GM19043 (cell line): ENCODE measurements around the gene RRAS.

ENCODE experiments used
- ATAC-seq: cut with Tn5 transposase; IDR thresholded peaks from one replicate; pipeline ENCODE4 v1.9.1; 2021; ENCODE audit warnings: low read depth; ENCODE audit not compliant: unreplicated experiment

Gene RRAS

DNA sequence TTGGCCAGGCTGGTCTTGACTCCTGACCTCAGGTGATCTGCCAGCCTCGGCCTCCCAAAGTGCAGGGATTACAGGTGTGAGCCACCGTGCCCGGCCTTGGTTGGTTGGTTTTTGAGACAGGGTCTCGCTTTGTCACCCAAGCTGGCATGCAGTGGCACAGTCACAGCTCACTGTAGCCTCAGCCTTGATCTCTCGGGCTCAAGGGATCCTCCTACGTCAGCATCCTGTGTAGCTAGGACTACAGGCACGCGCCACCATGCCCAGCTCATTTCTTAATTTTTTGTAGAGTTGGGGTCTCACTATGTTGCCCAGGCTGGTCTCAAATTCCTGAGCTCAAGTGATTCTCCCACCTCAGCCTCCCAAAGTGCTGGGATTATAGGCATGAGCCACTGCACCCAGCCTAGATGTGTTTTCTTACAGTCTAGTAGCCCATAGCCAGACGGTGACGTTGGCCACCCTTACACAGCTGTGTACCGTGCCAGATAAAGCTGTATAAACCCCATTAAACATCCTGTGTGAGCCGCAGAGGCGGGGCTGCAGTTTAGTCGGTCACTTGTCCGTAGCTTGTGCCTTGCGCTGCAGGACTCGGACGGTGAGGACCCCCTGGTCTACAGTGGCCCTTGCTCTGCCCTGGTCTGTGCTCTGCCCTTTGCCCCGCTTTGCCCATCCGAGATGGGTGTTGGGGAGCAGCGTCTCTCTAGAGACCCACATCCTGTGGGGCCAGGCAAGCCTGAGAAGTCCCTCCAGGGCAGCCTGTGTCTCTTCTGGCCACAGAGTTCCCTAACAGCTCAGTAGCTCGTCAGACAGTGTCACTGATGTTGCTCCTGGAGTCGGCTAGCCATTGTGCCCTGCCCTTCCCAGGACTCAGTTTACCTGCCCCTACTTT, 15.9 kb upstream of the RRAS start:
- no peak for ATAC-seq

DNA sequence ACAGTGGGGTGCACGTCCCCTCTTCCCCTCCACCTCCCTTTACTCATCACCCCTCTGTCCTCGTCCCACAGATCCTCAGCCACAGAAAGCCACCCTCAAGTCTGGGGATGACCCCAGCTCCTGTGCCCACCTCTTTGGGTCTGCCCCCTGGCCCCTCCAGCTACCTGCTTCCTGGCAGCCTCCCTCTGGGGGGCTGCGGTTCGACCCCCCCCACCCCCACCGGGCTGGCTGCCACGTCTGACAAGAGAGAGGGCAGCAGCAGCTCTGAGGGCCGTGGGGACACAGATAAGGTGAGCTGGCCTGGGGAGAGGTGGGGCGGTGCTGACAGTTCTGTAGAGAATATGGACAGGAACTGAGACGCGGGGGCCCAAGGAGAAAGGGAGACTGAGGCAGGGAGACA, 14.6 kb upstream of the RRAS start:
- ATAC-seq = no peak

DNA sequence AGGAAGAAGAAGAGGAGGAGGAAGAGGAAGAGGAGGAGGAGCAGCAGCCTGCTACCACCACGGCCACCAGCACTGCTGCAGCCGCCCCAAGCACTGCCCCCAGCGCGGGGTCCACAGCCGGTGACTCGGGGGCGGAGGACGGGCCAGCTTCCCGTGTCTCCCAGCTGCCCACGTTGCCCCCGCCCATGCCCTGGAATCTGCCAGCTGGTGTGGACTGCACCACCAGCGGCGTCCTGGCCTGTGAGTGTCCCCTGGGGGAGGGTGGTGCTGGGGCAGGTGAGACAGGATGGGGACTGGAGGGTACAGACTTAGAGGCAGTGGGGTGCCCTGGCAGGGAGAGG, 13.5 kb upstream of the RRAS start:
- no peak for ATAC-seq

DNA sequence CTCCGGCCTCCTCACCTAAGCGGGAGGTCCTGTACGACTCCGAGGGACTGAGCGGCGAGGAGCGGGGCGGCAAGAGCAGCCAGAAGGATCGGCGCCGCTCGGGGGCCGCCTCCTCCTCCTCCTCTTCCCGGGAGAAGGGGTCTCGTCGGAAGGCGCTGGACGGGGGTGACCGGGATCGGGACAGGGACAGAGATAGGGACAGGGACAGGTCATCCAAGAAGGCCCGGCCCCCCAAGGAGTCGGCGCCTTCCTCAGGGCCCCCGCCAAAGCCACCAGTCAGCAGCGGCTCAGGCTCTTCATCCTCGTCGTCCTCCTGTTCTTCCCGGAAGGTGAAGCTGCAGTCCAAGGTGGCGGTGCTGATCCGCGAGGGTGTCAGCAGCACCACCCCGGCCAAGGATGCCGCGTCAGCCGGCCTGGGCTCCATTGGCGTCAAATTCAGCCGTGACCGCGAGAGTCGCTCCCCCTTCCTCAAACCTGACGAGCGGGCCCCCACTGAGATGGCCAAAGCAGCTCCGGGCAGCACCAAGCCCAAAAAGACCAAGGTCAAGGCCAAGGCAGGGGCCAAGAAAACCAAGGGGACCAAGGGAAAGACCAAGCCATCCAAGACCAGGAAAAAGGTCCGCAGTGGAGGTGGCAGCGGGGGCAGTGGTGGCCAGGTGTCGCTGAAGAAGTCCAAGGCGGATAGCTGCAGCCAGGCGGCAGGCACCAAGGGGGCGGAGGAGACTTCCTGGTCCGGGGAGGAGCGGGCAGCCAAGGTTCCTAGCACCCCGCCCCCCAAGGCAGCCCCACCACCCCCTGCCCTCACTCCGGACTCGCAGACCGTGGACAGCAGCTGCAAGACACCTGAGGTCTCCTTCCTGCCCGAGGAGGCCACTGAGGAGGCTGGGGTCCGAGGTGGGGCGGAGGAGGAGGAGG, 12.9 kb upstream of the RRAS start:
- ATAC-seq = no peak

DNA sequence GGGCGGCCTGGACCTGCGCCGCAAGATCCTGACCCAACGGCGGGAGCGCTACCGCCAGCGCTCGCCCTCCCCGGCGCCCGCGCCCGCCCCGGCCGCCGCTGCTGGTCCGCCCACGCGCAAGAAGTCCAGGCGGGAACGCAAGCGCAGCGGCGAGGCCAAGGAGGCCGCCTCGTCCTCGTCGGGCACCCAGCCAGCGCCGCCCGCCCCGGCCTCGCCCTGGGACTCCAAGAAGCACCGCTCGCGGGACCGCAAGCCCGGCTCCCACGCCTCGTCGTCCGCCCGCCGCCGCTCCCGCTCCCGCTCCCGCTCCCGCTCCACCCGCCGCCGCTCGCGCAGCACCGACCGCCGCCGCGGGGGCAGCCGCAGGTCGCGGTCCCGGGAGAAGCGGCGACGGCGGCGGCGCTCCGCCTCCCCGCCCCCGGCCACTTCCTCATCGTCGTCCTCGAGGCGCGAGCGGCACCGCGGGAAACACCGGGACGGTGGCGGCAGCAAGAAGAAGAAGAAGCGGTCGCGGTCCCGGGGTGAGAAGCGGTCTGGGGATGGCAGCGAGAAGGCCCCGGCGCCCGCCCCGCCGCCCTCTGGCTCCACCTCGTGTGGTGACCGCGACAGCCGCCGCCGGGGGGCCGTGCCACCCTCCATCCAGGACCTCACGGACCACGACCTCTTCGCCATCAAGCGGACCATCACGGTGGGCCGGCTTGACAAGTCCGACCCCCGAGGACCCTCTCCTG, 12.0 kb upstream of the RRAS start:
- ATAC-seq = no peak

DNA sequence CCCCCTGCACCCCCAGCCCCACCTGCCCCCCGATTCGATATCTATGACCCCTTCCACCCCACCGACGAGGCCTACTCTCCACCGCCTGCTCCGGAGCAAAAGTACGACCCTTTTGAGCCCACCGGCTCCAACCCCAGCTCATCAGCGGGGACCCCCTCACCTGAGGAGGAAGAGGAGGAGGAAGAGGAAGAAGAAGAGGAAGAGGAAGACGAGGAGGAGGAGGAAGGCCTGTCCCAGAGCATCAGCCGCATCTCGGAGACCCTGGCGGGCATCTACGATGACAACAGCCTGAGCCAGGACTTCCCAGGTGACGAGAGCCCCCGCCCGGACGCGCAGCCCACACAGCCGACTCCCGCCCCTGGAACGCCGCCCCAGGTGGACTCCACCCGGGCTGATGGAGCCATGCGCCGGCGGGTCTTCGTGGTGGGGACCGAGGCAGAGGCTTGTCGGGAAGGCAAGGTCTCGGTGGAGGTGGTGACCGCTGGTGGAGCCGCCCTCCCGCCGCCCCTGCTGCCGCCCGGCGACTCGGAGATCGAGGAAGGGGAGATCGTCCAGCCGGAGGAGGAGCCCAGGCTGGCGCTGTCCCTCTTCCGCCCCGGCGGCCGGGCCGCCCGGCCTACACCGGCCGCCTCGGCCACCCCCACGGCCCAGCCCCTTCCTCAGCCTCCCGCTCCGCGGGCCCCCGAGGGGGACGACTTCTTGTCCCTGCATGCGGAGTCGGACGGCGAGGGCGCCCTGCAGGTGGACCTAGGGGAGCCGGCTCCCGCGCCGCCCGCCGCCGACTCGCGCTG, 11.3 kb upstream of the RRAS start:
- no peak for ATAC-seq

DNA sequence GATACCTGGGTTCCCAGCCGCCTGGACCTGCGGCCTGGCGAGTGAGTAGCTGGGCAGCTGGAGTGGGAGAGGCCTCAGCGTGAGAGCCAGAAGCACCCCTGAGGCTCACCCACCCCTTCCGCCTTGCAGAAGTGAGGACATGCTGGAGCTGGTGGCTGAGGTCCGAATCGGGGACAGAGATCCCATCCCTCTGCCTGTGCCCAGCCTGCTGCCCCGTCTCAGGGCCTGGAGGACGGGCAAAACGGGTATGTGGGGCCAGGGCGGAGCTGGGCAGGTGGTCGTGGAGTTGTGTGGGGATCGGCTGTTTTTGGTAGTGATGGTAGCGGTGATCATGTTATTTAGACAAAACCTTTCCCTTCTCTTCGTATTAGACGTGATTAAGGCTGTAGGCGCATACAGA, 6.6 kb upstream of the RRAS start:
- ATAC-seq = no peak

DNA sequence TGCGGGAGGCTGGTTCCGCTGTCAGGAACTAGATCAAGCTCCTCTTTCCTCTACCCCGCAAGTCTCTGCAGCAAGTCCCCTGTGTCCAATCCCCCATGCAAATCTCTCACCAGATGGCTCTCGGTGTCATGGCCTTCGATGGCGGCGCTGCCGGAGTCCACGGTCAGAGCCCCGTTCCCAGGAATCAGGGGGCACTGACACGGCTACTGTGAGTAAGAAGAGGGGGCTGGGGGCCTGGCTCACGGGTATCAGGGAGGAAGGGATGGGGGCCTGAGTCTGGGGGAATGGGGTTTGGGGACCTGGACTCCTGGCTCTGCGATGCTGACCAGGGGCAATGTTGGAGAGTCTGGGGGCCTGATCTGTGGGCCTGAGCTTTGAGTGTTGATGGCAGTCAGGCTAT, 6.1 kb upstream of the RRAS start:
- ATAC-seq = no peak

DNA sequence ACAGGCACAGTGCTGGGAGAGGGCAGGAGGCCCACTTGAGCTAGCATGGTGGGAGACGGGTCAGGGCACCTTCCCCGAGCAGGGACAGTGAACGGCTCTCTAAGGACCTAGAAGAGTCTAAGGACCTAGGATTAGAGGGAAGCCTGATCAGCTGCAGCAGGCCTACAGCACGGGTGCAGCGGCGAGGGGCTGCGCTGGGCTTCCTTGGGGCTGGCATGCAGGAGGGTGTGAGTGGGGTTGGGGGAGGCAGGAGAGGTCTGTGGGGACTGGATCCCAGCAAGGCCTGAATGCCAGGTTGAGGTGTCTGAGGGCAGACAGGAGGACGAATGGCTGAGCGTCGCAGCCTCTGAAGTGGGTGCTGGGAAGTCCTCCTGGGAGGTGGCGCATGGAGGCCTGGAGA, 5.6 kb upstream of the RRAS start:
- ATAC-seq = no peak

DNA sequence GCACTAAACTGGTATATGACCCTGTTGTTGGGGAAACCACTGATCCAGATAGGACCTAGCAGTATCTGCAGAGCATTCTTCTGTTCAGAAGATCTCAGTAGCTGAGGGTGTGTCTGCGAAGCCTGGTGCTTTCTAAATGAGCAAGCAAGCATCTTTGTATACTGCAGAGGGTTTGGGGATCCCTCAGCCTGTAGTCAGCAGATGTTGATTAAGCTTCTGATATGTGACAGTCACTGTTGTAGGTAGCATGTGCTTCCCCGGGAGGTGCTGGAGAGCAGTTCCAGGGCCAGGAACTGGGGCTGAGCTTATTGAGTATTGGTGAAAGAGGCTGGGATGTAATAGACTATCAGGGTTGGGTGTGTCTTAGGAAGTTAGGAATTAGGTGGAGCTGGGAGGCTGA, 3.5 kb upstream of the RRAS start:
- no peak for ATAC-seq

DNA sequence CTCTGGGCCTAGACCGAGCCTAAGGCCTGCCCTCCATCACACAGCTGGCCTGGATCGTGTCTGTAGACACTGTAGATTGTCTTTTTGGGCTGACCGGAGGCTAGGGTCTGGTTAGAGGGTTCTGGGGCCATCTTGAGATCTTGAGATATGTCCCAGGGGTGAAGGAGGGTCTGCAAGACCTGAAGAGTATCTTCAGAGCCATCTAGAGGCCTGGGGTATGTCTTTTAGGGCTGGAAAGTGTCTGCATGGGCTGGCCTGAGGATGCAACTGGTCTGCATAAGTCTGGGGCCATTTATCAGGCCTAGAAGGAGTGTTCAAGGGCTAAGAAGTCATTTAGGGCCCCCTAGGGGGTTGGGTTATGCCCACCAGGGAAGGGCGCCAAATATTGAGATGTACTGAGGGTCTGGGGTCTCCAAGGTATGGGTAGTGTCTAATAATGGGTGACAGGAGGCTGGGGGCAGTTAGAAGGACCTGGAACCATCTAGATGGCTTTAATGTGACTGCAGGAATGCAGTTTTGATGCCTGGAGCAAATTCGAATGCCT, 2.6 kb upstream of the RRAS start:
- no peak for ATAC-seq

DNA sequence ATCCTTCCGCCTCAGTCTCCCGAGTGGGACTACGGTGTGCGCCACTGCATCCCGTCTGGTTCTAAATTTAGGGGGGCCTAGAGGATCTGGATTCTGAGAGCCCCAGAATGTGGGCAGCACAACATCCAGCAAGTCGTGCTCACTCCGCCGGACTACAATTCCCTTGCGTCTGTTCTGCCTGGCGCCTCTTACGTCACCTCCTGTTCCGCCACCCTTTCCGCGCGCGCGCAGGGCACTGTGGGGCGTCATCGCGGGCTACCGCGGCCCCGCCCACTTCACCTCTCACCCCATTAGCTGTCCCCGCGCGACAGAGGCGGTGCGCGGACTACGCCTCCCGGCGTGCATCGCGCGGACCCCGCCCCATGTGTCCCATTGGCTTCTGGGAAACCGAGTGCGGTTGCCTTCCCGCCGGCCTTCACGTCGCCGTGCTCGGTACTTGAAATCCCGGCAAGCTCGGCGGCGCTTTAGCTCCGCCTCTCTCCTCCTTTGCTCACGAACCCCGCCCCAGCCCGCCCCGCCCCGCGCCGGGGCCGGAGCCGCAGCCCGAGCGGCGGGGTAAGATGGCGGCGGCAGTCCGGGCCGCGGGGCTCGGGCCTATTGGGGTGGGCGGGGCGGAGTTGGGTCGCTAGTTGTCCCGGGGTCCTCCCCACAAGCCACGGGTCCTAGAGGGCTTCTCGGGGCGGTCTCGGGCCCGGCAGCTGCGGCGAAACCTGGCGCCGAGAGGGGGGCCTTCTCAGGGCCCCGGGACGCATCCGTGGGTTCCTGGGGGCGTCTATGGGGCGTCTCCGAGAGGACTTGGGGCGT, 1.9 kb upstream of the RRAS start, which contains the start of gene SCAF1:
TSS of gene SCAF1 (plus strand) at position 522 of the 804 bp plus-strand sequence. CDS start 2,818 bp downstream, outside the sequence.
- ATAC-seq = peak; percentile 46

DNA sequence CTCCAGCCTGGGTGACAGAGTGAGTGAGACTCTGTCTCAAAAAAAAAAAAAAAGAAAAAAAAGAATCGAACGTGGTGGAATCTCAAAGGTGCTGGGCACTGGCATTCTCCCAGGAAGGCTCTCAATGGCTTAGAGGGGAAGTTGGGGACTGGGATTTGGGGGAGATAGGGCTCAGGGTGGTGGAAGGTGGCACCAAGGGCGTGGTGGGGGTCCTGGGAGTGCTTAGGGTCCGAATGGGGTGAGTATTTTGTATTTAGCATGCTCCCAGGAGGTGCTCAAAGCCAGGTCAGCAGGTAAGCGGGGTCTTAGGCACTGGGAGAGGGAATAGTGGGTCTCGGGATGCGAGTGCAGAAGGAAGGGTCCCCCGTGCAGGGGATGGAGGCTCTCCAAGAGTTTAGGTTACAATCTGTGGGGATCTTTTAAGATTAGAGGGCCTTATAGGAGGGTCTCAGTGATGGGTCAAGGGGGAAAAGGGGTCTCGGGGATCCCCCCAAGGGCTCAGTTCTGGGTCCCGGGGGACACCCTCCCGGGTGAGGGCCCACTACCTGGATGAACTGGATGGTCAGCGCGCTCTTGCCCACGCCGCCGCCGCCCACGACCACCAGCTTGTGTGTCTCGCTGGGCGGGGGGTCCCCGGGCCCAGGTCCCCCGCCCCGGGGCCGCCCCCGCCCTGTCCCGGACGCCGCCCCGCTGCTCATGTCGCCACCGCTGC, 386 bp downstream of the RRAS start:
- no peak for ATAC-seq

DNA sequence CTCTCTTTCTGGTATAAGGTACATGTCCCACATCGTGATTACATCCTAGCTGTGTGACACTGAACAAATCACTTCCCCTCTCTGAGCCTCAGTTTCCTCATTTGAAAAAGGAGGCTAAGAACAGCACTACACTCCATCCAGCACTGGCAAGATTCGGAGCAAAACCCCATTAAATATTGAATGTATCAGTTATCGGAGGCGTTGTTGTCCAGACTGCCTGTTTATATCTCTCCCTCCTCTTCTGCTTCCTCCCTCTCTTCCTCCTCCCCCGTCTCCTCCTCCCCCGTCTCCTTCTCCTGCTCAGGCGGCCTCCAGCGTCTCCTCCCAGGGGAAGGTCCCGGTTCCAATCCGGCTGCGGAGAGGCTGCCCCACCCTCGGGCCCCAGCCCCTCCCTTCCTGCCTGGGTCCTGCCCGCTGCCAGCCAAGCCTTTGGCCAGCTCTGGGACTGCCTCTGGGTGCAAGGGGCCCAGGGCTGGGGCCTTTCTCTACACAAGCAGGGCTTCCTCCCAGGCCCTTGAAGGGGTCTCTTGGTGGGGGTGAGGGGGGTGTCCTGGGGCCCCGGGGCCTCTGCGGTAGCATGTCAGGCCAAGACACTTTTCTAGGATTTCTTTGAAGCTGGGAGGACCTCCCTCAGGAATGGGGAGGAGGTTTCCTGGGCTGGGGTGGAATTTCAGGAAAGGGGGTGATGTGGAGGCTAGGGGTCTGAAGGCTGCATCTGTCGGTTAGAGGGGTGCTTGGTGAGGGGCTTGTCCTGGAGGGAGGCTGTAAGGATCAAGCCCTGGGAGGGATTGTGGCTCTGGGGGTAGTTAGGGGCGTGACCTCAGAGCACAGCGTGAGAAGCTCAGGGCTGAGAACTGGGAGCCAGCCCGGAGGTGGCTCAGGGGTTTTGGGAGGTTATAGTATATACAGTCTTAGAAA, 1.9 kb downstream of the RRAS start:
- ATAC-seq = no peak

DNA sequence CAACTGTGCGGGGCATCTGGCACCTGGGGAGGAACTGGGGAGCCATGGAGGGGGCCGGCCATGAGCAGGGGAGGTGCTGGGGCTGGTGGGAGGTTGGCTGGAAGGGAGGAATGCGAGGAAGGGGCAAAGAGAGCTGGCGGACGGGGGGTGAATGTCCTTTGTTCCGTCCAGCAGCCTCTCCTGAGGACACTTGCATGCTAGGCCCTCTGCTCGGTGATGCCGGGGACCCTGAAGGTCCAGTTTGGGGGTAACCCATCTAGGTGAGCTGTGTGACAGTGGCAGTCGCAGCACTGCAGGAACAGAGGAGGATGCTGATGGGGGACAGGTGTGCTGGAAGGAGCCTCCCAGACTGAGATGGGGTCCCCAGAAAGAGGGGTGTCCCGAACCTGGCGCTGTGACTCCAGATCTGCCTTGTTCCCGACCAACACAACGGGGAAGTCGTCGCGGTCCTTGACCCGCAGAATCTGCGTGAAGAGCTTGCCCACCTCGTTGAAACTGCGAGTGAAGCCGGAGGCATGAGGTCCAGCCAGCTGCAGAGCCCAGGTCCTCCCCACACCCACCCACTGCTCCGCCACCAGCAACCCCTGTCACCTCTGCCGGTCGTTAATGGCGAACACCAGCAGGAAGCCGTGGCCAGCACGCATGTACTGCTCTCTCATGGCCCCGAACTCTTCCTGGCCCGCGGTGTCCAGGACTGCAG, 3.6 kb downstream of the RRAS start:
- ATAC-seq = no peak

DNA sequence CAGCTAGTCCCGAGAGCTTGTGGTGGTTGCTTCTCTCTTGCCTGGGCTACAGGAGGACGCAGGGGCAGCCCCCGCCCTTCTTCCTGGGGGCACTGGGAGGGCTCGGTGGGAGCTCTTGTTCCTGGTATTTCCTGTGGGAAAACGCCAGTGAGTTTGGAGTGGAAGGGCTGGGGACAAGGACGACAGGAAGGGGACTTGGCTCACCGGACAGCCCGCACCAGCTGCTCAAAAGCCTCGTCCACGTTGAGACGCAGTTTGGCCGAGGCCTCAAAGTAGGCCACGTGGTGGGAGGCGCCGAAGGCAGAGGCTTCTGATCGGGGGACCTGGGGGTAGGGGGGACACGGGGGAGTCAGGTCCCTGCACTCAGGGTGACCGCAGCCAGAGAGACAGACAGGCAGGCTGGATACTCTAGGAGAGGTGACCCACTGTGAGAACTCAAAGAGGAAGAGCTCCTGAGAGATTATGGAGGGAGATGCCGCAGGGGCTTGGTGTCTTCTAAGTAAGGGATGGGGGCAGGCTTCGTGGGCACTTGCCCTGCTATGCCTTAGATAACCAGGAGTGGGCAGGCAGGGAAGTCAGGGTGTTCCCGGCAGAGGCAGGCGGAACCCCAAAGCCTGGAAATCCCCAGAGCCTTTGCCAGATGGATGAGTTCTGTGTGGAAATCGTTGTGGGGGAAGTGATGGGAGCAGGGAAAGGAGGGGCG, 4.3 kb downstream of the RRAS start:
- ATAC-seq = no peak
